K562 (cell line): ENCODE data around the gene ZBTB20. TPM values are rescaled to one million over a fixed set of nuclear protein-coding genes. Genes with fewer than 3 reads are reported as not detected.

Experiments used
- AFF4 ChIP-seq: sonication (generic); formaldehyde crosslinking; IDR thresholded peaks from 2 replicates; pipeline ENCODE4 v1.8.0; 2023; ENCODE audit warnings: mild to moderate bottlenecking, missing genetic modification reagents
- ATF2 ChIP-seq: sonication (generic); formaldehyde crosslinking; IDR thresholded peaks from 2 replicates; pipeline ENCODE4 v1.8.1; 2022; ENCODE audit warnings: missing genetic modification reagents
- CC2D1A ChIP-seq: fragments of 450-650 bp; IDR thresholded peaks from 2 replicates; pipeline ENCODE4 v1.6.1; 2017; ENCODE audit warnings: mild to moderate bottlenecking
- ELF2 ChIP-seq: fragments of 250-450 bp; sonication (Bioruptor Pico); IDR thresholded peaks from 2 replicates; pipeline ENCODE4 v1.5.0; 2021; ENCODE audit warnings: mild to moderate bottlenecking
- HDAC2 ChIP-seq: fragments of 450-650 bp; IDR thresholded peaks from 2 replicates; pipeline ENCODE4 v1.6.1; 2016; ENCODE audit warnings: mild to moderate bottlenecking
- NELFE ChIP-seq: IDR thresholded peaks from 2 replicates; pipeline ENCODE4 v1.6.1; 2011; ENCODE audit warnings: mild to moderate bottlenecking; ENCODE audit not compliant: insufficient read depth, insufficient read length
- POLR2G ChIP-seq: fragments of 200-400 bp; formaldehyde crosslinking; IDR thresholded peaks from 2 replicates; pipeline ENCODE4 v1.6.1; 2017; ENCODE audit warnings: low read depth, mild to moderate bottlenecking, antibody characterized with exemption, low read length, moderate library complexity
- POLR3A ChIP-seq: IDR thresholded peaks from 2 replicates; pipeline ENCODE4 v1.6.1; 2011; ENCODE audit warnings: borderline replicate concordance, mild to moderate bottlenecking, moderate library complexity; ENCODE audit not compliant: insufficient read length, insufficient read depth; ENCODE audit errors: extremely low read depth
- TCF3 ChIP-seq: sonication (generic); formaldehyde crosslinking; IDR thresholded peaks from 2 replicates; pipeline ENCODE4 v1.4.0; 2020; ENCODE audit warnings: mild to moderate bottlenecking, missing genetic modification reagents
- ZNF445 ChIP-seq: fragments of 250-450 bp; sonication (Bioruptor Pico); IDR thresholded peaks from 2 replicates; pipeline ENCODE4 v1.4.0; 2020; ENCODE audit warnings: low read depth, mild to moderate bottlenecking, moderate library complexity
- ZNF780A ChIP-seq: fragments of 250-450 bp; sonication (Bioruptor Pico); IDR thresholded peaks from 2 replicates; pipeline ENCODE4 v1.5.0; 2021; ENCODE audit warnings: mild to moderate bottlenecking
- ZZZ3 ChIP-seq: fragments of 450-650 bp; IDR thresholded peaks from 2 replicates; pipeline ENCODE4 v1.6.1; 2016; ENCODE audit warnings: antibody characterized with exemption, mild to moderate bottlenecking, moderate library complexity
- polyA plus RNA-seq, 8 experiments: library from polyadenylated mRNA; depleted of rRNA in 4 of 8; stranded (reverse) in 5 of 8; unstranded in 3 of 8; fragments of >200 nt; fragmentation: Nextera tagmentation in 2 of 8; fragmentation: Illumina TruSeq in 1 of 8; extraction: Ambion mirVana in 2 of 8; extraction: Trizol in 1 of 8; gene quantifications; 2 replicates each; pipeline versions ENCODE4 v1.2.1 to v1.2.3, GENCODE V29; 2011 to 2014; ENCODE audit warnings: inconsistent platforms in 1 of 8, missing spikeins in 1 of 8
- total RNA-seq, 7 experiments: library from RNA; depleted of rRNA in 6 of 7; stranded (reverse); fragments of >200 nt in 6 of 7; fragmentation: Illumina TruSeq in 2 of 7; extraction: Trizol in 2 of 7; gene quantifications; 2 replicates each; pipeline versions ENCODE4 v1.2.1 to v1.2.3, GENCODE V29; 2011 to 2021; ENCODE audit warnings: low replicate concordance in 1 of 7

Gene ZBTB20
- total and polyA plus RNA-seq, 9 of the 15 experiments (the other 6 are each of a cell fraction or from before 2014, with no cell fraction given) = 0.17 to 1.7 (median 0.45) TPM

DNA sequence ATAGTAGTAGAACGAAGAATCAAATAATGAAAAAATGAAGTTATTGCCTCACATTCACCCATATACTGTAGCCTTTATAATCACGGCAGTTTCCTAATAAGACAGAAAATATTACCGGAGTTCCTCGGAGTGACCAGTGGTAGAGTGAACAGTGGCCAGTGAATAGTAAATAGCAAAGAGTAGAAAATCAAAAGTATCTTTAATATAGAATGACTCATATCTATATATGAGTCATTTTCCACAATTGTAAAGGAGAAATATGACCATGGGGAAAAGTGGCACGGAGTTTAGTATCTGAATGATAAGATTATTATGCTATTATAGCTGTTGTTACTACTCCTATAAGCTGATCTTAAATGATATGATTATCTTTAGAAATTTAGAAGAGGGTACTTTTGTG is 38.5 kb downstream of the ZBTB20 start (continued):
- TF ChIP-seq POLR3A (no peak), NELFE (no peak), TCF3 (no peak), CC2D1A (no peak), HDAC2 (no peak), ZZZ3 (no peak), ZNF780A (CRISPR knock-in tag) (no peak), ZNF445 (CRISPR knock-in tag) (no peak), ELF2 (CRISPR knock-in tag) (no peak), ATF2 (CRISPR knock-in tag) (no peak), AFF4 (CRISPR knock-in tag) (no peak), POLR2G (no peak)
